GM19395 (cell line): Measurements from ENCODE around the gene TMCC3.
"Not testable (repeated sequence)": the region's sequence is repeated elsewhere in the genome, so short reads cannot be mapped to it uniquely, and the experiment has no call there.

Source experiments
- ATAC-seq: cut with Tn5 transposase; IDR thresholded peaks from one replicate; pipeline ENCODE4 v1.9.1; 2021; ENCODE audit warnings: mild to moderate bottlenecking, moderate library complexity; ENCODE audit not compliant: unreplicated experiment

Gene TMCC3

GRCh38 chr12:94650143-94651056 is at the start of gene TMCC3:
Gene TMCC3 (minus strand): TSS chr12:94650557. CDS start chr12:94650430, 127 bp downstream.
- ATAC-seq, result peak; percentile 65

GRCh38 chr12:94699801-94700200 is 49.4 kb upstream of the TMCC3 start:
- no peak for ATAC-seq

GRCh38 chr12:94698578-94698977 is 48.2 kb upstream of the TMCC3 start:
- ATAC-seq, result no peak

- no peak for ATAC-seq
Observed at GRCh38 chr12:94697631-94698030, 47.3 kb upstream of the TMCC3 start.

GRCh38 chr12:94694732-94695131 is 44.4 kb upstream of the TMCC3 start:
- no peak for ATAC-seq

GRCh38 chr12:94692826-94693225 is 42.5 kb upstream of the TMCC3 start:
- not testable (repeated sequence) for ATAC-seq

GRCh38 chr12:94690198-94690771 is 39.9 kb upstream of the TMCC3 start:
- no peak for ATAC-seq

GRCh38 chr12:94689646-94690036 is 39.3 kb upstream of the TMCC3 start:
- no peak for ATAC-seq

GRCh38 chr12:94689002-94689645 is 38.8 kb upstream of the TMCC3 start:
- ATAC-seq, result no peak

- no peak for ATAC-seq
Observed at GRCh38 chr12:94687891-94688290, 37.5 kb upstream of the TMCC3 start.

- ATAC-seq, result no peak
Observed at GRCh38 chr12:94686834-94687628, 36.7 kb upstream of the TMCC3 start.

GRCh38 chr12:94684416-94685142 is 34.2 kb upstream of the TMCC3 start:
- no peak for ATAC-seq

GRCh38 chr12:94679554-94680195 is 29.3 kb upstream of the TMCC3 start:
- ATAC-seq, result no peak

GRCh38 chr12:94678849-94679248 is 28.5 kb upstream of the TMCC3 start:
- no peak for ATAC-seq

- ATAC-seq, result no peak
Observed at GRCh38 chr12:94678379-94678778, 28.0 kb upstream of the TMCC3 start.

- ATAC-seq, result peak; percentile 59
Observed at GRCh38 chr12:94677778-94678177, 27.4 kb upstream of the TMCC3 start.

GRCh38 chr12:94676922-94677321 is 26.6 kb upstream of the TMCC3 start:
- ATAC-seq, result no peak

- peak; percentile 74 for ATAC-seq
Observed at GRCh38 chr12:94676031-94676641, 25.8 kb upstream of the TMCC3 start.

- no peak for ATAC-seq
Observed at GRCh38 chr12:94674835-94675234, 24.5 kb upstream of the TMCC3 start.
